Measurements from ENCODE around the gene HADHB.

- TF ChIP-seq EZH2 (IDR thresholded peaks at IDR 0.05; ENCODE audit: borderline replicate concordance) (no peak), EZH2phosphoT487 (IDR thresholded peaks at IDR 0.05; ENCODE audit: low read depth, severe bottlenecking, unreplicated experiment) (no peak), CTCF (IDR thresholded peaks at IDR 0.05; ENCODE audit: poor library complexity) (no peak)
Observed at GRCh38 chr2:26309921-26310320, 65.2 kb downstream of the HADHB start.
